ENCODE results near the gene APH1B. TPM values are rescaled to one million over a fixed set of nuclear protein-coding genes. Genes with fewer than 3 reads are reported as not detected.
A peak's percentile ranks its signal among the peaks of the same experiment; 100 is the strongest.

APH1B gene
- total RNA-seq, 1 experiment from 2014 or later: 20.9 TPM

DNA sequence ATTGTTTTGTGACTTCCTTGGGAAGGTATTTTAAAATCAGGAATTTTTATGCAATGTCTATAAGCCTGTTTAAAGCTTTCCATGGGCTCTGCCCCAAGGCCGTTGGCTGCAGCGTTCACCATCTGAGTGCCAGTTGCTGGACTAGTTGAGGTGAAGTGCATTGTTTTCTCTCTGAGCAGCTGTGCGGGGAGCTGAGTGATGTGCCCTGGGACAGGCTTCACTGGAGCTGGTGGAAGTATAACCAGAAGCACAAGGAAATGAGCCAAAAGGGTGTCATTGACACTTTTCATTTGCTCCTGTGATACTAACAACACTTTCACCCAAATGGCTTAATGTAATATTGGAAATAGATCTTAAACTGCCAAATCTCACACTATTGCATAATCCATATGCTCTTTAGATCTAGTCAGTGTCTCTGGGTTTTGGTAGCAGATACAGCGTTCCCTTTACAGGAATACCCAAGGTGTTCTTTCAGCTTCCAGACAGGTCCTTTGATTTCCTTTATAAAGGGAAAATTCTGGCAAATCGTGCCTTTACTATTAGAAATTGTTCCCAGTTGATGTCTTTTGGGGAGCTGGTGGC, 29.2 kb downstream of the APH1B start:
- H2AK5ac ChIP-seq (ENCODE audit: insufficient read length, low read length): no peak overlapping the region
- no peak overlapping the region for H3K56ac ChIP-seq (ENCODE audit: insufficient read length, low read depth, low read length)
- H3K23me2 ChIP-seq (ENCODE audit: insufficient read length, low read depth, low read length, poor library complexity, severe bottlenecking): no peaks in the 10 kb centered on the region
- Mint-ChIP-seq H3K9me3 (no peaks in the 10 kb centered on the region), H3K27me3 (ENCODE audit: low read depth) (no peaks in the 10 kb centered on the region), H3K36me3 (ENCODE audit: insufficient read depth in 1 of 3, low read depth in 3 of 3) (peaks cover 0 to 16% (median 6%) of the 10 kb centered on the region in 3 experiments; a peak in 3 of 7 replicates), H3K4me3 (no peak overlapping the region), H3K4me1 (peaks cover 5 to 7% of the 10 kb centered on the region in 2 experiments), H3K27ac (peak overlapping the region in 1 of 3 experiments; percentile 54; a peak in 1 of 7 replicates)
- H3T11ph ChIP-seq (ENCODE audit: low read length): no peak overlapping the region
- H3K4ac ChIP-seq (ENCODE audit: low read depth, low read length): no peak overlapping the region
- H4K91ac ChIP-seq (ENCODE audit: insufficient read length, low read depth, low read length): no peak overlapping the region
- TF ChIP-seq, protein P1, sequence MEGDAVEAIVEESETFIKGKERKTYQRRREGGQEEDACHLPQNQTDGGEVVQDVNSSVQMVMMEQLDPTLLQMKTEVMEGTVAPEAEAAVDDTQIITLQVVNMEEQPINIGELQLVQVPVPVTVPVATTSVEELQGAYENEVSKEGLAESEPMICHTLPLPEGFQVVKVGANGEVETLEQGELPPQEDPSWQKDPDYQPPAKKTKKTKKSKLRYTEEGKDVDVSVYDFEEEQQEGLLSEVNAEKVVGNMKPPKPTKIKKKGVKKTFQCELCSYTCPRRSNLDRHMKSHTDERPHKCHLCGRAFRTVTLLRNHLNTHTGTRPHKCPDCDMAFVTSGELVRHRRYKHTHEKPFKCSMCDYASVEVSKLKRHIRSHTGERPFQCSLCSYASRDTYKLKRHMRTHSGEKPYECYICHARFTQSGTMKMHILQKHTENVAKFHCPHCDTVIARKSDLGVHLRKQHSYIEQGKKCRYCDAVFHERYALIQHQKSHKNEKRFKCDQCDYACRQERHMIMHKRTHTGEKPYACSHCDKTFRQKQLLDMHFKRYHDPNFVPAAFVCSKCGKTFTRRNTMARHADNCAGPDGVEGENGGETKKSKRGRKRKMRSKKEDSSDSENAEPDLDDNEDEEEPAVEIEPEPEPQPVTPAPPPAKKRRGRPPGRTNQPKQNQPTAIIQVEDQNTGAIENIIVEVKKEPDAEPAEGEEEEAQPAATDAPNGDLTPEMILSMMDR (conservative IDR thresholded peaks at IDR 0.05): no peak
- no peak for DNase-seq
- no peak overlapping the region for H3K14ac ChIP-seq (ENCODE audit: insufficient read depth, low read length)
- no peaks in the 10 kb centered on the region for H3K27me3 ChIP-seq (ENCODE audit: insufficient read depth, low read length)
- no peak overlapping the region for H3K9ac ChIP-seq (ENCODE audit: extremely low read depth, insufficient read length, low read length)
- no peak overlapping the region for H2BK5ac ChIP-seq (ENCODE audit: insufficient read length, low read length)
- H3K4me1 ChIP-seq (ENCODE audit: insufficient read depth, low read length): no peaks in the 10 kb centered on the region
- no peak overlapping the region for H2BK12ac ChIP-seq (ENCODE audit: insufficient read length, low read depth, low read length)
- no peak overlapping the region for H3K4me2 ChIP-seq (ENCODE audit: insufficient read depth, insufficient read length, low read length)
- H3K79me1 ChIP-seq (ENCODE audit: insufficient read depth, low read depth, low read length, poor library complexity, severe bottlenecking): no peaks in the 10 kb centered on the region
- no peak overlapping the region for H3K27ac ChIP-seq (ENCODE audit: insufficient read length, low read depth, low read length)
- H2BK20ac ChIP-seq (ENCODE audit: low read depth, low read length, poor library complexity, severe bottlenecking): no peak overlapping the region
- no peak overlapping the region for H3K18ac ChIP-seq (ENCODE audit: insufficient read length, low read depth, low read length)
- H4K8ac ChIP-seq (replicated peaks; ENCODE audit: insufficient read length, low read depth, low read length): no peak overlapping the region
- H3K79me2 ChIP-seq (ENCODE audit: insufficient read depth, low read length): no peaks in the 10 kb centered on the region
- no peak overlapping the region for H2AFZ ChIP-seq (ENCODE audit: low read length)
- WGBS (ENCODE audit: extremely low coverage, insufficient read length, low lambda C conversion rate): no CpG with 5 or more reads among the region's 5 CpGs
- no peak overlapping the region for H2BK120ac ChIP-seq (ENCODE audit: low read depth, low read length, poor library complexity, severe bottlenecking)
- H4K20me1 ChIP-seq (ENCODE audit: control insufficient read depth, insufficient read depth, insufficient read length): no peaks in the 10 kb centered on the region
- no peak overlapping the region for H4K5ac ChIP-seq (ENCODE audit: insufficient read length, low read depth, low read length)
- H3K23ac ChIP-seq (ENCODE audit: insufficient read length, low read depth, low read length): no peak overlapping the region
- H3K9me3 ChIP-seq (ENCODE audit: control insufficient read depth, low read depth, low read length): no peaks in the 10 kb centered on the region
- no peak overlapping the region for H2BK15ac ChIP-seq (ENCODE audit: low read depth, low read length)
